ENCODE results near the gene C3orf18.

C3orf18 gene

DNA sequence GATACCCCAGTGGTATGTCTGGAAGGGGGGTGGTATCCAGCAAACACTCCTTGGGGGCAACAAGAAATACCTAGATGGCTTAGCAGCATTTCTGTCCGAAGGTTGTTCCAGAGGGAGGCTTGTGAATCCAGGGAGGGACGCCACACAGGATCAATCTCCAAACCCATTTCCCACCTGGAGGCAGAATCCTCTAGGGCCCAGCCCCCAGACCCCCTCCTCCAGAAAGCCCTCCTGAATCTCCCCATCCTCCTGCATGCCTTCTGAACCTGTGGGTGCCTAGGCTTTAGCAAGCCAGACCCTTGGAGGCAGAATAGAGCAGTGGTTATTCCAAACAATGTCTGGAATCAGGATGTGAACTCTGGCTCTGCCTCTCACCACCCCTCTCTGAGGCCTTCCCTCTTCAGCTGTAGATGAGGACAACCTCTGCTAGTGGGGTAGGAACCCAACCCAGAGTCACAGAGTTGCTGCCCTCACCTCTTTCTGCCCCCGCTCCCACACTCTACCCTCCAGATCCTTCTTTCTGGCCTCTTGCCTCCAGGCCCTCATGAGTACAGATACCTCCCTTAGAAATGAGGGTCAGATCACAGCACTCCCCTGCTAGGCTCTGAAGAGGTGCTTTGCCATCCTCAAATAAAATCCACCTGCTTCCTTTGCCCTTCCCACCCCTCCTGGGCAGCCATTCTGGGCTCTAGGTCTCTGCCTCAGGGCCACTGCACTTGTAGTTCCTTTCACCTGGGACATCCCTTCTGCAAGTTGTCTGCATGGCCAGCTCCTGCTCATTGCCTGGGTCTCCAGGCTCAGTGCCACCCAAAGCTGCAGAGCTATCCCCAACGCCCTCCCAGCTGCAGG lies 35.9 kb upstream of the C3orf18 start:
- DNase-seq: no peak

GRCh38 chr3:50602595-50603191 lies 35.1 kb upstream of the C3orf18 start:
- no peak for DNase-seq

DNA sequence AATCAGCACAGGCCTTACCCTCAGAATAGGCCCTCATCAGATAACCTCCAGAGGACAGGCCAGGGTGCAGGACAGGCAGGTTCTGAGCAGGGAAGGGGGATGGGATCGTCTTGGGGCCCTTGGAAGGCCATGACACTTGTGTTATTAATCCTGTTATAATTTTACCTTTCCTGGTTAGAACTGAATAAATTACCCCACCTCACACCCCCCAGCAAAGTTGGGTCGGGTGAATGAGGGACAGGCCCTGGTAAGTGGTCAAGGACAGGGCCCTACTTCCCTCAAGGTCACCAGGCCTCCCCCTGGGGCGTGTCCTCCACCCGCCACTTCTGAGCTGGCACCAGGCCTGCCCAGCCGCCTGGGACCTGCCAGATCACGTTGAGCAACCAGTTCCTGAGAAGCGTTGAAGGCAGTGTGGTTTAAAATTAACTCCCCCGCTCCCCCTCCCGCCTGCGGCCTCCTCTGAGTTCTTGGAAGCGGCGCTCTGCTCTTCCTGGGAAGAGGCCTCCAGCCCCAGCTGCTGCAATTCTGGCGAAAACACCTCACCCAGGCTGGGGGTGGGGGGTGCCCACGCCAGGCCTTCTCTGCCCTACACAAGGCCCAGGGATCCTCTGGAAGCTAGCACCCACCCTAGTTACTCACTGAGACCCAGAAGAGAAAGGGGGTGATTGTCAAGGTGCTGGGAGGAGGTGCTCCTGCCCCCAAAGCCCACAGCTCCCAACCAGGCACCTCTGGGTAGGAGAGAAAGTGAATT lies 33.5 kb upstream of the C3orf18 start:
- DNase-seq: peak; percentile 96

GRCh38 chr3:50600141-50600753 lies 32.7 kb upstream of the C3orf18 start:
- no peak for DNase-seq

- DNase-seq: no peak
These were observed 32.2 kb upstream of the C3orf18 start for GRCh38 chr3:50599716-50600118.

DNA sequence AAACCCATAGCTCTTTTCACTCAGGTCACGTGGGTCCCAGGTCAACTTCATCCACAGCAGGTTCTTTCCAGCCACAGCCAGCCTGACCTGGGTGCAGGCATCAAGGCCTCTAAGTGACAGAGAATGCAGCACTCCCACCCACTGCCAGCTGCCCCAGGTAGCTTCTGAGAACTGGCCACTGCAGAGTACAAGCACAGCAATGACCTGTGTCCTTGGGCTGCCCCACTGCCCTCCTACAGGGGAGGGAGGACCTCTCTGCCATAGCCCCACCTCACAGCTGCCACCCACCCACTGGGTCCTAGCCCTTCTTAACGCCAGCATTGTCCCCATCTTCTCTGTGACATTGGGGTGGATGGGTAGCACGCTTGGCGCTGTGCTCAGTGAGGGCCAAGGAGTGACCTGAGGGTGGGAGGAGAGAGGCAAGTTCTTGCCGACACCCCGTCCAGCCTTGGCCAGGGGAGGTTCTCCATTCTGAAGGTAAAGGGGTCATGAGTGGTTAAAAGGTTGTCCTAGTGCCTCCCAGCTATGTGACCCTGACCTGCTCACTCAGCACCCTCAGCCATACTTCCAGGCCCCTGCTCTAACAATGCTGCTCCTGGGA lies 31.7 kb upstream of the C3orf18 start:
- DNase-seq: no peak

GRCh38 chr3:50594253-50594785 lies 26.8 kb upstream of the C3orf18 start:
- DNase-seq: no peak

DNA sequence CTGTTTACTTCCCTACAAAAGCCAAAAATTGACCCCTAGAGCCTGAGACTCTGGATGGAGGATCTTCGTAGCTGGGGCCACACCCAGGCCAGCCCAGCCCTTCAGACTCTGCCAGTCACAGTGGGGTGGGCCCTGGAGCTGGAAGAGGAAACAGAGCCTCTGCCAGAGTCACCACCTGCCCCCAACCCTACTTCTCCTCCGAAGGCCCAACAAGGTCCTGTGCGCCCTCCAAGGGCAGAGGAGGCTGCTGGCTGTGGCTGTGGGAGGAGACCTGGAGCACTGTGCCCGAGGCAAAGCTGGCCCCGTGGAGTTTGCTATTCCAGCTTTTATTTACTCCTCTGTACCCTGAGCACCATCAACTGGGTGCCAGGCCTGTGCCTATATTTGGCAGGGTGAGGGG lies 25.0 kb upstream of the C3orf18 start:
- DNase-seq: no peak

DNA sequence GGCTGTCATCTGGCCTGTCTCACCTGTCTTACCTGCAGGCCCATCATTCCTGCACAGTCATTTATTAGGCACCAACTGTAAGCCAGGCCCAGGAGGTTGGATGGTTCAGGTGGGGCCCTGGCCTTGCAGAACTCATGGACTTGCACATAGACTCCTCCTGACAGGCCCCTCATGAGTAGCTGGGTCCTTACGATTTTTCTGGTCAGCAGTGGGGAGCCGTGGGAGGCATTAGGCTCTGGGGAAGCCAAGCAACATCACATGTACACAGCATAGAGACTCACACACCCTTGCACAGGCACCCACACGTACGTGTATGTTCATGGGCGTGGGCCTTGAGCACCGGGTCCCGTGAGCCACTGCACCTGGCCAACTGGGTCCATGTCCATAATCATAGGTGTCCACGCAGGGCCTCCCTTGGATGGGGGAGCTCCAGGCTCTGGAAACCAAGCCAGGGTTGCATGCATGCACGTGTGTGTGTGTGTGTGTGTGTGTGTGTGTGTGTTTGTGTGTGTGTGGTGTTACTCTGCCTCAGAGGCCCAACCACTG lies 23.7 kb upstream of the C3orf18 start:
- DNase-seq: no peak

DNA sequence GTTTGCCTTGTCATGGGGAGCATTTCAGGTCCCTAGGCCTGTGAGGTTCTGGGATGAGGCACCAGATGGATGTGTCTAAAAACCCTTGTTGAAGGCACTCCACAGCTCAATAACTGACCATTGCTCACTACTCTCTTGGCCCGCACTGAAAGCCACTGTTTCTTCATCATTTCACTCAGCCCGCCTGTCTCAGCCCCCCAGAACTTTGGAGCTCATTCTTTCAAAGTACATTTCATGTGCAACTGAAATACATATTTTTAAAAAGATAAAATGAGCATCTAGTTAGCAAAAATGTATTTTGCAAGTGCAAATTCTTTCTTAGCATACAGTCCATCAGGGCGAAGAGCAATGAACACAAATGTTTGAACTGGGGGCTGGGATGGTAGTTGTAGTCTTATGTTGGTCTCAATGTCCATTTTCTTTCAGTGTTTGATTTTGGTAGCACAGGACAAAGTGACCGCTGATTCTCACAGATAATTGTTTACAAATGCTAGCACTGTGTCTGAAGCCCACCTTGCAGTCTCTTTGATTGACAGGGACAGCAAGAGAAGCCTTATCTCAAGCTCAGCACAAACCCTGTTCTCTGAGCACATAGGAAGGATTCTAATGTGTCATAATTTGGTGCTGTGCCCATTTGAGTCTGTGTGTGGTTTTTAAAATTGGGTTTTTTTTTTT lies 21.3 kb upstream of the C3orf18 start:
- DNase-seq: peak; percentile 24

DNA sequence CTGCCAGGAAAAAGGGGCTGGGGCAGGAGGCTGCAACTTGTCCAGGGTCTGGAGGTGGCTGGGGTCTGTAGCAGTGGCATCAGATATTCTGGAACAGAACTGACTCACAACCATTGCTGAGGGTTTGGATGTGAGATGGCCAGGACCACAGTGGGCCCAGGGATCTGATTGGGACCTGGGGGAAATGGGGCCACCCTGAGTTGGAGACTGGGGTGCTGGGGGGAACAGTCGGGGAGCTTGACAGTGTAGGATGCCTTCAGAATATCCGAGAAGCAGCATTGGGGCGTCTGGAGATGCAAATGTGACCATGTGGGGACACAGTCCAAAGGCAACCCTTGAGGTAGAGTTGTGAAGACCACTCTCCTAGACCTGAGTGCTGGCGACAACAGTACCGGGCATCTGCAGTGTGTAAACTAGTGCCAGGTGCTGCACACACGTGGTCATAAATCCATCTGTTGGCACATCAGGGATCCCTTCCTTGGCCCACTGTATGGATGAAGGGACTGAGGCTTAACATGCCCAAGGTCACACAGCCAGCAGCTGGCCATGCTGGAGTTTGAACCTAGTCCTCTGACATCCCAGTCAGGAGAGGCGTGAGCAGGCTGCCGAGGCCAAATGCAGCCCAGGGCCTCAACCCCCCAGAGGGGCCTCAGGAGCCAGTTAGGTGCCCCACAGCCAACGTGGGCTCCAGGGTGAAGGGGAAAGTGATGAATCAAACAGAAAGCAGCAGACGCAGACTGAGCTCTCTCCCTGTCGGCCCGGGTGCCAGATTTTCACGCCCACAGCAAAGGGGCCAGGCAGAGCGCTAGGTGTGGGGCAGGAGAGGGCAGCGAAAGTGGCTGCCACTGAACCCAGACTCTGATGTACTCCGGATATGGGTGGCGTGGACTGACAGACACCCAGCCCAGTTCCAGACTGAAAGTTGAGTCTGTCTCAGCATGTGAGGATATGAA lies 20.5 kb upstream of the C3orf18 start:
- no peak for DNase-seq

GRCh38 chr3:50587373-50587772 lies 19.8 kb upstream of the C3orf18 start:
- DNase-seq: no peak

GRCh38 chr3:50586763-50587070 lies 19.2 kb upstream of the C3orf18 start:
- DNase-seq: no peak

DNA sequence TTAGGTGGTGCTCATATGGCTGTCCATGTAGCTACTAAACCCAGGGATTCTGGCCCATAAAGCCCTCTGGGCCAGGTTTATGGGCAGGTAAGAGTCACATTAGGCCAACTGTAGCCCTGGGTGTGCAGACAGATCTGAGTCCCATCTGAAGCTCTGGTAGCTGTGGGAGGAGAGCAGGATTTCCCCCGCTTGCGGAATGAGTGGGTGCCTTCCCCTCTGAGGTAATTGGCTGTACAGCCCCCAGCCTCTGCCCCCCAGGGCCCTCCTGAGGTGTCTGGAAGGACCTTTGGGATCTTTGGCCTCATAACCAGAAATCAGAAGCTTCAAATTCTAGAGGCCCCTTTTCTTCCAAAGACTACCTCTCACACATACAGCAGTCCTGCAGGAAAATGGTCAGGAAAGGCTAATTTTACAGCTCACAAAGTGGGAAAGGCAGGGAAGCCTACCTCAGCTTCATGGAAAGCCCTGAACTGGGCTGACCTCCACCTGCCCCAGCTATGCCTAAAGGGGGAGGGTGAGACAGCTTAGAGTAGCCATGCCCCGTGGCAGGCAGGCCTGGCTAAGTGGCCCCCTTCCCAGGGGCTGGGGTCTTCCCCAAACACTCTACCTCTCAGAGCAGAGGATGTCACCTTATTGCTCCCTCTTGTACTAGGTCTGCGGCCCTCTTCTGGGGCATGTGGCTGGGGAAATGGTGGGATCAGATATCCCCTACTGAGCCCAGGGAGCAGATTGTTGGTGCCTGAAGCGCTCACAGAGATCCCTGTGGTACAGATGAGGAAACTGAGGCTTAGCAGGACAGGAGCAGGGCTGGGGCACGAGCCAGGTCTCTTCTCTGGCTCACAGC lies 18.6 kb upstream of the C3orf18 start:
- no peak for DNase-seq

GRCh38 chr3:50584391-50584790 lies 16.8 kb upstream of the C3orf18 start:
- DNase-seq: peak; percentile 45

GRCh38 chr3:50583897-50584296 lies 16.4 kb upstream of the C3orf18 start:
- no peak for DNase-seq

DNA sequence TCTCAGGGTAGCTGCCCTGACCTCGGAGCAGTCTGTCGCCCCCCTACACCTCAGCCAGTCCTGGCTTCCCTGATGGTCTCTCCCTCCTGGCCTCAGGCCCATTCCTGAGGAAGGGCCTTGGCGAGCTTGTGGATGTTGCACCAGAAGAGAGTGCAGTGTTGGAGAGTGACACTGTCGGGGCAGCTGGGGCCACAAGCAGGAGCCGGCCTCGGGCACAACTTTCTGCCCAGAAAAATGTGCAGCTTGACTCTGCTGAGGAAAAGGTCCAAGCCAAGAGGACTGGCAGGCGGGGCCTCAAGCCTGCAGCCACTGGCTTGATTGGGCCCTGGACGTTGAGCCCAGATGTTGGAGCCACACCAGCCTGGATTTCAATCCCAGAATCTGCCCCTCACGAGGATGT lies 14.5 kb upstream of the C3orf18 start:
- DNase-seq: no peak

DNA sequence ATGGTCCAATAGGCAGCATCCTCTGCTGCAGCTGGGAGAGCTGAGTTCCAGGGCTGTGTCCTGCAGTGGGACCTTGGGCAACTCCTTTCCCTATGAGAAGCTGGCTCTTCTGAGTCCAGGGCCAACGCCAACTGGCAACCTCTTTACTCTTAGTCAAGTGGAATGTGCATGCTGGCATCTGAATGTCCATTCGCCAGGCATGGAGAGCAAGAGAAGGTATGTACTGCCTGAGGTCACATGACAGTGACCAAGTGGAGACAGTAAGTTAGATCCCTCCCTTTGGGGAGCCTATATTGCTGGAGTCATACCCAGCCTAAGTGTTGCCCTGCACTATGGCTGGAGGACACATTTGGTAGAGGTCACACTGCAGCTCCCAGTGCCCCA lies 13.9 kb upstream of the C3orf18 start:
- DNase-seq: no peak

DNA sequence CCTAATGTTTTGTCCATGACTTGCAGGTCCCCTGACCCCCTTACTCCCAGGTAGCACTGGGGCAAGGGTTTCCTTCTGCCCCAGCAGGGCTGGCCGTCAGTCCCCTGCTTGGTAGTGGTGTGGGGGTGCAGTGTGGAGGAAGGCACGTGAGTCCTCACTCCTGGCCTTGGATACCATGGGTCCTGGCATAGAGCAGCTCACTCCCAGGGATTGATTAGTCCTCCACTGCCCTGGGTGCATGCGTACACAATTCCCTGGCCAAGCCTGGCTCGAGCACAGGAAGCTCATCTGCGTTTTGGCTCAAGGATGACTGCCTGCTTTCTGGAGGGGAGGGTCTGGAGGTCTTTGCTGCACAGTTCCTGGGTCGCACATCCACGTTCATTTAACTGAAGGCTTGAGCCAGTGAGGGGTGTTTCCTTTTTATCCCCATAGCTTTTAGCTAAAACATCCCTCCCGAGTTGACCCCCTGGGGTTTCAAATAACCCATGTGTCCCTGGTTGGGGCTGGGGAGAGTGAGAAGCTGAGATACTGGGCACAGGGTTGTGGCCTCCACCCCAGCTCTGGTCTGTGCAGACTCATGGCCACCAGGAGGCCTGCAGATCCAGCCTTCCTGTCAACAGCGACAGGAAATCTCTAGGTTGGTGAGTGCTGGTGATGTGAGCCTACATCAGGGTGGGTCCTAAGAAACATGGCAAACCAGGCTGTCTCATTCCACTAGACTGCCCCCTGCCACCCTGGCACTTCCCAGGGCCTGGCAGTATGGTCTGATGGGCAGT lies 13.3 kb upstream of the C3orf18 start:
- no peak for DNase-seq
